Breast epithelium (tissue), 3 donors: ENCODE results near the gene NR2F1-AS1.

Source experiments
- CTCF ChIP-seq, 3 donors: fragments of 450-650 bp; IDR thresholded peaks; one replicate each; pipeline ENCODE4 v1.5.1; 2016 to 2017; ENCODE audit warnings: antibody characterized with exemption in 3 of 3, mild to moderate bottlenecking in 3 of 3, moderate library complexity in 3 of 3
- POLR2A ChIP-seq: fragments of 450-650 bp; IDR thresholded peaks from one replicate; pipeline ENCODE4 v1.6.1; 2016; ENCODE audit warnings: antibody characterized with exemption, mild to moderate bottlenecking, moderate library complexity

GRCh38 chr5:93585767-93586385 is 4.9 kb upstream of the NR2F1-AS1 start:
- TF ChIP-seq CTCF (IDR thresholded peaks at IDR 0.05), result no peak
- no peak for TF ChIP-seq POLR2A
